Mesenchymal stem cell (in vitro differentiated cells and primary cell): Measurements from ENCODE around the gene VWA5A.

Source experiments
- DNase-seq: peaks from one replicate; pipeline ENCODE4 v3.0.0-alpha.2; 2013
- H2AFZ ChIP-seq: one replicate; pipeline ENCODE4 v1.6.1; 2013; ENCODE audit warnings: low read depth, mild to moderate bottlenecking, control low read depth, inconsistent platforms, low read length, moderate library complexity
- H2AK5ac ChIP-seq: 2 replicates; pipeline ENCODE4 v1.6.1; 2013; ENCODE audit warnings: low read length, moderate library complexity, mild to moderate bottlenecking, inconsistent platforms; ENCODE audit not compliant: severe bottlenecking
- H2BK120ac ChIP-seq: one replicate; pipeline ENCODE4 v1.6.1; 2013; ENCODE audit warnings: low read depth, mild to moderate bottlenecking, inconsistent platforms, low read length, moderate library complexity
- H2BK12ac ChIP-seq, 2 experiments: one replicate each; pipeline ENCODE4 v1.6.1; 2013; ENCODE audit warnings: inconsistent platforms in 2 of 2, low read length in 2 of 2, mild to moderate bottlenecking in 2 of 2, moderate library complexity in 2 of 2, control low read depth in 1 of 2
- H2BK15ac ChIP-seq: one replicate; pipeline ENCODE4 v1.6.1; 2013; ENCODE audit warnings: mild to moderate bottlenecking, low read depth, inconsistent platforms; ENCODE audit not compliant: poor library complexity, severe bottlenecking
- H2BK5ac ChIP-seq: 2 replicates; pipeline ENCODE4 v1.6.1; 2013; ENCODE audit warnings: low read depth, mild to moderate bottlenecking, low read length, control low read depth, inconsistent platforms; ENCODE audit not compliant: poor library complexity, severe bottlenecking
- H3K14ac ChIP-seq, 2 experiments: one replicate each; pipeline ENCODE4 v1.6.1; 2013; ENCODE audit warnings: inconsistent platforms in 2 of 2, low read length in 2 of 2, control low read depth in 1 of 2, mild to moderate bottlenecking in 1 of 2, moderate library complexity in 1 of 2
- H3K18ac ChIP-seq, 2 experiments: one replicate each; pipeline ENCODE4 v1.6.1; 2013; ENCODE audit warnings: inconsistent platforms in 2 of 2, low read length in 2 of 2, control low read depth in 1 of 2, low read depth in 1 of 2, mild to moderate bottlenecking in 1 of 2
- H3K23ac ChIP-seq, 2 experiments: one replicate each; pipeline ENCODE4 v1.6.1; 2013; ENCODE audit warnings: inconsistent platforms in 2 of 2, low read length in 2 of 2, mild to moderate bottlenecking in 2 of 2, moderate library complexity in 2 of 2, control low read depth in 1 of 2
- H3K27ac ChIP-seq: 2 replicates; pipeline ENCODE4 v1.5.1; 2013; ENCODE audit warnings: mild to moderate bottlenecking, moderate library complexity, low read length, control low read depth, inconsistent platforms; ENCODE audit not compliant: poor library complexity, severe bottlenecking
- H3K27me3 ChIP-seq, 2 experiments: 2 replicates each; pipeline versions ENCODE4 v1.6.1 to v1.7.0; 2013; ENCODE audit warnings: low read length in 2 of 2, mild to moderate bottlenecking in 2 of 2, moderate library complexity in 2 of 2, control low read depth in 1 of 2, inconsistent platforms in 1 of 2; ENCODE audit not compliant: control insufficient read depth in 1 of 2, insufficient read depth in 1 of 2
- H3K36me3 ChIP-seq, 2 experiments: 2 replicates each; pipeline versions ENCODE4 v1.6.1 to v1.7.0; 2013; ENCODE audit warnings: low read length in 2 of 2, control low read depth in 1 of 2, inconsistent platforms in 1 of 2, low read depth in 1 of 2, mild to moderate bottlenecking in 1 of 2; ENCODE audit not compliant: insufficient read depth in 2 of 2, control insufficient read depth in 1 of 2
- H3K4ac ChIP-seq, 2 experiments: one replicate each; pipeline ENCODE4 v1.6.1; 2013; ENCODE audit warnings: inconsistent platforms in 2 of 2, low read length in 2 of 2, mild to moderate bottlenecking in 2 of 2, moderate library complexity in 2 of 2, control low read depth in 1 of 2, low read depth in 1 of 2
- H3K4me1 ChIP-seq: 2 replicates; pipeline ENCODE4 v1.6.1; 2013; ENCODE audit warnings: low read depth, low read length, control low read depth; ENCODE audit not compliant: control insufficient read depth, insufficient read depth
- H3K4me2 ChIP-seq: 2 replicates; pipeline ENCODE4 v1.6.1; 2013; ENCODE audit warnings: low read length, mild to moderate bottlenecking, inconsistent platforms; ENCODE audit not compliant: poor library complexity, severe bottlenecking
- H3K4me3 ChIP-seq, 2 experiments: 2 replicates each; pipeline versions ENCODE4 v1.5.1 to v1.7.0; 2013; ENCODE audit warnings: low read length in 2 of 2, mild to moderate bottlenecking in 2 of 2, control low read depth in 1 of 2, low read depth in 1 of 2; ENCODE audit not compliant: insufficient read depth in 1 of 2
- H3K79me1 ChIP-seq: replicated peaks from 2 replicates; pipeline ENCODE4 v1.6.1; 2013; ENCODE audit warnings: mild to moderate bottlenecking, control low read depth, low read length, inconsistent platforms; ENCODE audit not compliant: poor library complexity, severe bottlenecking
- H3K9ac ChIP-seq: 2 replicates; pipeline ENCODE4 v1.7.0; 2013; ENCODE audit warnings: mild to moderate bottlenecking, low read length, moderate library complexity
- H3K9me3 ChIP-seq: 2 replicates; pipeline ENCODE4 v1.7.0; 2013; ENCODE audit warnings: mild to moderate bottlenecking, low read length; ENCODE audit not compliant: control insufficient read depth
- H4K8ac ChIP-seq: one replicate; pipeline ENCODE4 v1.6.1; 2013; ENCODE audit warnings: inconsistent platforms, mild to moderate bottlenecking, low read length, moderate library complexity
- H4K91ac ChIP-seq: one replicate; pipeline ENCODE4 v1.6.1; 2013; ENCODE audit warnings: mild to moderate bottlenecking, low read length, inconsistent platforms
- WGBS: methylation state at CpG from one replicate; pipeline ENCODE4 v1.1.7; 2013; ENCODE audit warnings: mixed read lengths; 5-methylcytosine and 5-hydroxymethylcytosine counted together

VWA5A gene

DNA sequence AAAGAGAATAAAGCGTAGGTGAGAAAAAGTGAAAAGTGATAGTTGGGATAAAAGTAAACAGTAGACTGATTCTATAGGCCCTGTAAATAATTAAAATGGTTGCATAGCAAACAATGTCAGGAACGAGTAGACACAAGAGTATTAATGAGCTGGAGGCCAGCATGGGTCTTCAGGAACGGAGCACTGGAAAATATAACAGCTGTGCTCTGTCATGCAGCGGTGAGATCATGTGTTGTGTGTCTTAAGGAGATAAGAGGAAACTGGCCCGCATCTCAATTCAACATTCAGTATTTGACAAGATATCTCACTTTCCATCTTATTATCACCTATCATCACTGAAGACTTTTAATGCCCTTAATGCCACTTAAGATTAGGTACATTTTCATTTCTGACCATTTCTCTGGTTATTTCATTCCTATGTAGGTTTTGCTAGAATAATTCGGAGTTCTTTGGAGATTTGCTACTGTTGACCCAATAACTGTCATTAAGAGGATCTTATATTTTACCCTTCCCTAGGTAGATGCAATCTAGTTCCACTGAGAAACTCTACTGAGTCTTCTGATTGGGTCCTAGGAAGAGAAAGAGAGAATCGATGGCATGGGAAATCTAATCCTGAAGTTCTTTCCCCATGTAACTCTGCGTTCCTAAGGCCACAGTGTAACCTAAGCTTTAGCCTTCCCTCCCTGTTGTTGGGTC is 35.5 kb upstream of the VWA5A start:
- Histone ChIP-seq H3K27ac (no peak overlapping the region), H3K18ac (no peak overlapping the region), H2BK120ac (no peak overlapping the region), H3K23ac (no peak overlapping the region), H3K27me3 (peaks cover 0 to 35% of the 10 kb centered on the region in 2 experiments), H3K4me1 (peaks cover 3% of the 10 kb centered on the region), H3K9ac (no peak overlapping the region), H2BK5ac (no peak overlapping the region), H3K14ac (no peak overlapping the region), H2AK5ac (no peak overlapping the region), H3K4me3 (no peak overlapping the region), H3K36me3 (no peaks in the 10 kb centered on the region), H3K79me1 (no peaks in the 10 kb centered on the region), H2AFZ (no peak overlapping the region), H4K91ac (no peak overlapping the region), H4K8ac (no peak overlapping the region), H2BK12ac (no peak overlapping the region), H3K9me3 (no peaks in the 10 kb centered on the region), H2BK15ac (no peak overlapping the region), H3K4ac (no peak overlapping the region), H3K4me2 (no peak overlapping the region)
- WGBS, result 59% methylated on average over 4 of the region's 8 CpGs
- DNase-seq, result peak; percentile 50

DNA sequence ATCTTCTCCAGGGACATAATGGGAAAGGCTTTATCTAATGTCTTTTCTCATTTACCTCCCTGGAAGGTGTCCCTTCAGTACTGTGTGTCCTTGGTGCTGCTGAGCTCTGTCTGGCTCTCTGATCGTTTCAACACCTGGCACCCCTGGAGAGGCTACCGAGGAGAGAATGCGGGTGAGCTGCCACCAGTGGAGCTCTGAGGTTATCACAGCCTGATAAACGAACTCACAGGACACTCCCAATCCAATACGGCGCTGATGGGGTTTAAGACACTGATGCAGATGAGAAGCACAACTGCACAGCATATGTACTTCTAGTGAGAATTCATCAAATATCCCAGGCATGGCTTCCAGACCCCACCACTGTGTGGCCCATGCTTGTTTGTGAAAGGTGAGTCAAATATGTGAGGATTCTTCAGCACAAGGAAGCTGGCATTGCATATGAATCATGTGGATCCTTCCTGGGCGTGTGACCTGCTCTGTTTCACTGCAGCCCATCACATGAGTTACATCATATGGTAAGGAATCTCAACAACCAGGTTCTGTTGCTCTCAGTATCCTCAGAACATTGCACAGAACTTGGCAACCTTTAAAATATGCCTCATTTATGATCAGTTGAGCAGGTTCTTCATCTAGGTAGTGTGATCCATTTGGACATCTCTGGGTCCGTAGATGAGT is 34.8 kb upstream of the VWA5A start:
- Histone ChIP-seq H4K91ac (no peak overlapping the region), H3K4me2 (no peak overlapping the region), H2BK12ac (no peak overlapping the region), H2AK5ac (no peak overlapping the region), H3K27me3 (peaks cover 0 to 33% of the 10 kb centered on the region in 2 experiments), H2BK5ac (no peak overlapping the region), H2BK15ac (no peak overlapping the region), H3K36me3 (no peaks in the 10 kb centered on the region), H3K4ac (no peak overlapping the region), H3K9me3 (no peaks in the 10 kb centered on the region), H3K4me1 (peaks cover 3% of the 10 kb centered on the region), H3K27ac (no peak overlapping the region), H3K14ac (no peak overlapping the region), H4K8ac (no peak overlapping the region), H2AFZ (no peak overlapping the region), H3K23ac (no peak overlapping the region), H3K18ac (peak overlapping the region in 1 of 2 experiments; percentile 54), H3K4me3 (no peak overlapping the region), H2BK120ac (no peak overlapping the region), H3K9ac (no peak overlapping the region), H3K79me1 (no peaks in the 10 kb centered on the region)
- WGBS, result 88% methylated on average over 7 of the region's 8 CpGs
- DNase-seq, result no peak

DNA sequence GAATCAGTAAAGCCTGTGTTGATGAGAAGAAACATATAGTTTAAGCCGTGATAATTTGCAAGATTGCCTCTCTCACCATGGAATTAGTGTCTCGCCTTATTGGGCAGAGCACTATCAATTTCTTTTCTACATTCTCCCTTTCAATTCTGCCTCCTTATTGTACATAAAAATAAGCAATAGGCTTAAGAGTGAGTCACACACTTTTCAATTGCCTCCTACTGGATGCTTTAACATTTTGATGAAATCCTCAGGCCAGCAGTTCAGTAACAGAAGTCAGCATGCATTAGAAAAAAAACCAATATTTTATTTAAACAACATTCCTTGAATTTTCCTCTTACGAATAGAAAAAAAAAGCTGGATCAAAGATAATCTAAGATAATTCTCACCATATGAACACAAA is 33.8 kb upstream of the VWA5A start:
- H3K4me1 ChIP-seq, result no peaks in the 10 kb centered on the region
- DNase-seq, result no peak
- no peak overlapping the region for H4K91ac ChIP-seq
- 88% methylated on average over 1 of the region's 3 CpGs for WGBS
- no peak overlapping the region for H3K27ac ChIP-seq
- H4K8ac ChIP-seq, result no peak overlapping the region
- H2BK15ac ChIP-seq, result no peak overlapping the region
- H3K27me3 ChIP-seq, result peaks cover 0 to 27% of the 10 kb centered on the region in 2 experiments
- no peak overlapping the region for H3K4me2 ChIP-seq
- H2AFZ ChIP-seq, result no peak overlapping the region
- no peak overlapping the region for H2BK5ac ChIP-seq
- H3K4ac ChIP-seq, result no peak overlapping the region
- H3K4me3 ChIP-seq, result no peak overlapping the region
- no peaks in the 10 kb centered on the region for H3K79me1 ChIP-seq
- H3K23ac ChIP-seq, result no peak overlapping the region
- H2BK120ac ChIP-seq, result no peak overlapping the region
- no peak overlapping the region for H3K9ac ChIP-seq
- no peaks in the 10 kb centered on the region for H3K9me3 ChIP-seq
- H3K18ac ChIP-seq, result no peak overlapping the region
- H3K36me3 ChIP-seq, result no peaks in the 10 kb centered on the region
- H2AK5ac ChIP-seq, result no peak overlapping the region
- peak overlapping the region in 1 of 2 experiments; percentile 39 for H2BK12ac ChIP-seq
- H3K14ac ChIP-seq, result no peak overlapping the region

DNA sequence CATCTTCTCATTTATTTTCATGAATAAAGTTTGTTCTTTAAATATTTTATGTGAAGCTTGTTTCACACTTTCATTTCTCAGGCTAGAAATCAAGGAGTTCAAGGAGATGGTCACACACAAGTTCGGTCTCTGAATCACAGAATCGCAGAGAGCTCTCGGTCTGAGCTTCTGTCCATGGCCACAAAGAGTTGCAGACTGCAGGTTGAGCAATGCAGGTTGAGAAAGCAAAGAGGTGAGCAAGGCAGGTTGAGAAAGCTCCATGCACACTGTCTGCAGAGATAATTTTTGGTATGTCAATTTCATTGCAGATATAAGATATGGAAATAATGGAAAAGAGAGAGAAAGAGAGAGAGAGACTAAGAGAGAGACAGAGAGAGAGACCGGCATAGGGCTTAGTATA is 32.9 kb upstream of the VWA5A start:
- Histone ChIP-seq H2BK12ac (no peak overlapping the region), H3K27ac (no peak overlapping the region), H3K4me1 (no peaks in the 10 kb centered on the region), H3K4me2 (no peak overlapping the region), H3K36me3 (no peaks in the 10 kb centered on the region), H3K14ac (no peak overlapping the region), H3K27me3 (peaks cover 0 to 24% of the 10 kb centered on the region in 2 experiments), H3K18ac (no peak overlapping the region), H2BK15ac (no peak overlapping the region), H3K23ac (no peak overlapping the region), H3K4ac (no peak overlapping the region), H4K91ac (no peak overlapping the region), H3K4me3 (no peak overlapping the region), H2AK5ac (no peak overlapping the region), H2AFZ (no peak overlapping the region), H3K9me3 (no peaks in the 10 kb centered on the region), H3K9ac (no peak overlapping the region), H4K8ac (no peak overlapping the region), H2BK5ac (no peak overlapping the region), H3K79me1 (no peaks in the 10 kb centered on the region), H2BK120ac (no peak overlapping the region)
- DNase-seq, result no peak
- WGBS, result 91% methylated on average over 4 of the region's 4 CpGs
